DMS 273 (cell line): ENCODE results near the gene BTN3A1.
"Not testable (repeated sequence)": the region's sequence is repeated elsewhere in the genome, so short reads cannot be mapped to it uniquely, and the experiment has no call there.

Experiments
- DNase-seq: peaks from one replicate; lab custom pipeline; 2025; ENCODE audit not compliant: unreplicated experiment; lab: John Stamatoyannopoulos, UW

Gene BTN3A1

DNA sequence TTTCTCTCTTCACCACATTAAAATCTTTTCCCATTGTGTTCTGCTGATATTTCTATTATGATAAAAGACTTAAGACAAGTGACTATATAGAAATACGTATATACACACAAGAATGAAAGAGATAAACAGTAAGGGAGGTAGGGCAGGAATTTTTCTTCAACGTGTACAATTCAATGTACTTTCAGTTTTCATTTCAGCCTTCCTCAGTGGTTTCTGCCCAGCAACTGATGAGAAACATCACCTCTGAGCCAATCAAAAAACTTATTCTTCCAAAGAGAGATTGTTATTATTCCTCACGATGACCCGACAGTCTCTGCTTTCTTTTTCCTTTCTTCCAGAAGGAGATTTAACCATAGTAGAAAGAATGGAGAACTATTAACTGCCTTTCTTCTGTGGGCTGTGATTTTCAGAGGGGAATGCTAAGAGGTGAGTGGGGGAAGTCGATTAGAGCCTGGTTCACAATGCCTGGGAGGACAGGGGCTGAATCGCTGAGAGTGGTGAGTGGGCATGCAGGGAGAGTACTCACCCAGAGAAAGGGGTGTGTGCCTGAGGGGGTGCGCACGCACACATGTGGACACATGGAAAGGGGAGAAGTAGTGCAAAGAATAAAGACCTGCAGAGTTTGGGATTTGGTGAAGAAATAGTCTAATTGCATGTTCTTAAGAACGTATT is at the start of gene BTN3A1:
Gene BTN3A1 (plus strand): TSS at position 289 of the 672 bp plus-strand sequence. CDS start 3,289 bp downstream, outside the sequence.
- DNase-seq, result peak; percentile 85

DNA sequence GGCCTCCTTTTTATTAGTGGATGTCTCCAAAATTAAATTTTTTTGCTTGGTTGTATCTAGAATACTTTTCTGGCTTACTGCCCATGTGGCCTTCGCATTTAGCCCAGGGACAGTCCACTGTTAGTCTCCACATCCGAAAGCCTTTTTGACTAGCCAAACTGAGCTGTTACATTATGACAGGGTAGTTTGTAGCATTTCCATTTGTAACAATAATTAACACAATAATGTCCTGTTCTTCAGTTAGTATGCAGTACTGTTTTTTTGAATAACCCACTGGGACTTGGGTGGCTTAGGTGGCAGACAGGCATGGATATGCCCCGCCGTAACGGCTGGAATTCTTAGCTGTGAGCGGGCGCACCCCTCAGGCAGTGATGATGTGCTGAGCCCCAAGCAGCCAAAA is 49.8 kb upstream of the BTN3A1 start:
- DNase-seq, result no peak

DNA sequence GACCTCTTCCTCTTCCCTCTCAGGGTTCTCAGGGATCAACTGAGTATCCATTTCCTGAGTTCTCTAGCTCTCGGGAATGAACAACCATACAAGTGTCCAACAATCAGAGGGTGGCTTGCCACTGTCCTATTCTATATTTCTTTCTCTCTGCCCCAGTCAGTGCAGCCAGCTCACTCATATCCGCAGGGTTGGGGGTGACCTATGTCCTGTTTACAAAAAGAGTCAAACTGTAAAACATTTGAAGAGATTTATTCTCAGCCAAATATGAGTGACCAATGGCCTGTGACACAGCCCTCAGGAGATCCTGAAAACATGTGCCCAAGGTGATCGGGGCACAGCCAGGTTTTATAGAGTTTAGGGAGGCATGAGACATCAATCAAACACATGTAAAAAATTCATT is 47.9 kb upstream of the BTN3A1 start:
- DNase-seq, result no peak

DNA sequence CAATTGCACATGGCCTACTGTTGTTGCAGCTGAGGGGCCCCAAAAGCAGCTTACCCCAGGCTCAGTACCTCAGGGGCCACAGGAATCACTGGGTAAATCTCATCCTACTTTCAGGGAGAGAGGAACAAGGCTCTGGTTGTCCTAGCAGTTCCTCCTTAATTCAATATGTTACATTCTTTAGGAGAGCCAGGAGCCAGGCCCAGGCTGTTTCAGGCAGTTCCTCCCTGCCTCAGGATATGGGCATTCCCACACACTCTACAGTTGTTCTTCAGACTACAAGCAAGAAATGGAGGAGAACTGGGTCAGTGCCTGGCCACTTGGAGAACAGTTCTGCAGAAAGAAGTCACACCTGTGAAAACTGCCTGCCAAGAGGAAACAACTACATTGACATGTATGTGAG is 46.7 kb upstream of the BTN3A1 start:
- DNase-seq, result no peak

DNA sequence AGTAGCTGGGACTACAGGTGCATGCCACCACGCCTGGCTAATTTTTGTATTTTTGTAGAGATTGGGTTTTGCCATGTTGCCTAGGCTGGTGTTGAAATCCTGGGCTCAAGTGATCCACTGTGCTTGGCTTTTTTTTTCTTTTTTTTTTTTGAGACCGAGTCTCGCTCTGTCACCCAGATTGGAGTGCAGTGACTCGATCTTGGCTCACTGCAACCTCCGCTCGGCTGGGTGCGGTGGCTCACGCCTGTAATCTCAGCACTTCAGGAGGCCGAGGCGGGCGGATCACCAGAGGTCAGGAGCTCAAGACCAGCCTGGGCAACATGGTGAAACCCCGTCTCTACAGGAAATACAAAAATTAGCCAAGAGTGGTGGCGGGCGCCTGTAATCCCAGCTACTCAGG is 44.5 kb upstream of the BTN3A1 start:
- not testable (repeated sequence) for DNase-seq

DNA sequence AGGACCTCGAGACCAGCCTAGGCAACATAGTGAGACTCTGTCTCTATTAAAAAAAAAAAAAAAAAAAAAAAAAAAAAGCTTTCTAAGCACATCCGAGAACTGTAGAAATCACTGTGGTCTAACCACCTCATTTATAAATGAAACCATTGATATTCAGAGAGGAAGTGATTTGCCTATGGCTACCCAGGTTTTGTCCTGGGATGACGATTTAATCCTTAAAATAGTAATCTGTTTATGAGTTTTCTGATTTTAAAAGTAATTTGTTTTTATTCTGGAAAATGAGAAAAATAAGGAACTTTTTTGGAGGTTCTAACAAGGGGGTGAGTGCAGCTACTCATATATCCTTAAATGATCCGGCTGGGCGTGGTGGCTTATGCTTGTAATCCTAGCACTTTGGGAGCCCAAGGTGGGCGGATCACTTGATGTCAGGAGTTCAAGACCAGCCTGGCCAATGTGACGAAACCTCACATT is 43.5 kb upstream of the BTN3A1 start:
- DNase-seq, result no peak

DNA sequence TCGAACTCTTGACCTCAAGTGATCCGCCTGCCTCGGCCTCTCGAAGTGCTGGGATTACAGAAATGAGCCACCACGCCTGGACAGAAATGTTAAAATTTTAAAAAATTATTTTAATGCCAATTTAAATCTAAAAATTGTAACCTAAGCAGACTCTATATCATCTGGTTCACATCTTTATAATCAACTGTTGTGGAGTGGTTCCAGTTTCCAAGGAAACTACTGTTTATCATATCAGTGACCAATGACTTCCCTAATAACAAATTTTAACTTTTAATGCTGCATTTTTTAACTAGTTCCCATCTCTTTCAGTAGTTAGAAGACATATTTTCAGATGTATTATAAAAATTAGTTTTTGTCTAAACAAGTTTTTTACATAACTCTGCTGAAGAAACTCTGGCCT is 42.3 kb upstream of the BTN3A1 start:
- DNase-seq, result no peak

DNA sequence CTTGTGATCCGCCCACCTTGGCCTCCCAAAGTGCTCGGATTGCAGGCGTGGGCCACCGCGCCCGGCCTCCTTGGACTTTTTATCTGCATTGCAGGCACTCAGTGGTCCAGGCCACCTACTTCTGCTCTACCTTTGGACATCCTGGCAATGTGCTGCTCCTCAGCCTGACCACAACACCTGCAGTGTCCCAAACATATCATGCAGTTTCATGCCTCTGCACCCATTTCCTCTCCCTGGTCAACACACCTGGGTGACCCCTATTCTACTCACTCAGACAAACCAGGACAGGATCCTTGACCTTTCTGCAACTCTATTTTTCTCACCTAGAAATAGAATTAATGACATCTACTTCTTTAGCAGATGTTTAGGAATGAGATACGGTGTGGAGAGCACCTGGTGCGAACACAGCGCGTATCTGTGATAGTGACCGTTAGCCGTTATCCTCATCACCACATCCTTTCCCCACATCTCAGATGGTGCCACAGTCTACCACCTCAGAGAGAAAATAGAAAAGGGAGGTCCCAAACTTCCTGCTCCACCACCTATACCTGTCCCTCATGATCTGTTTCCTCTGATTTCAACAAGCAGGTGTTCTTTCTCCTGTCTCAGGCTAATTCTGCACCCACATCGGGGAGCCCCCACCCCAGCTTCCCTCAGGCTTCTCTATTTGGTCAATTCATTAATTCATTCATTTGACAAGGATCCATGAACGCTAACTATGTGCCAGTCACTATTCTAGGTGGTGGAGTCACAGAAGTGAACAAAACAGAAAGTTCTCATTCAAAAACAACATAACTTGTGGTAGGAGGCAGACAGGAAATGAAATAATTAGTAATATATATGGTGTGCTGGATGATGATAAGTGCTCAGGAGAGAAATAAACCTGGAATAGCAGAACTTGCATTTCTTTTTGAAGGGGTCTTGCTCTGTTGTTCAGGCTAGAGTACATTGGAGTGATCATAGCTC is 41.3 kb upstream of the BTN3A1 start:
- no peak for DNase-seq

DNA sequence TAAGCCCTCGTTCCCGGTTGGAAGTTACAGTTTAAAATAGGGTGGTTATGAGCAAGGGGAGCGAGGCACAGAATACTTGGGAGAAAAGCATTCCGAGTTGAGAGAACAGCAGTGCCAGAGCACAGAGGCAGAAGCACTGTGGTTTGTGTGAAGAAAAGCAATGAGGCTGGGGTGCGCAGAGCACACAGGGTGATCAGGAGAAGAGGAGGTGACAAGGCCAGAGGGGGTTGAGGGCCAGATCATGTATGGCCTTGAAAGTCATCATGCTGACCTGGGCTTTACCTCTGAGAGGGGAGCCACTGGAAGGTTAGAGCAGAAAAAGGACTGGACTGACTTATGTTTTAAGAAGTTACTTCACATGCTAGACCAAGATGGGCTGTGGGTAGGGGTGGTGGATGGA is 40.5 kb upstream of the BTN3A1 start:
- no peak for DNase-seq

DNA sequence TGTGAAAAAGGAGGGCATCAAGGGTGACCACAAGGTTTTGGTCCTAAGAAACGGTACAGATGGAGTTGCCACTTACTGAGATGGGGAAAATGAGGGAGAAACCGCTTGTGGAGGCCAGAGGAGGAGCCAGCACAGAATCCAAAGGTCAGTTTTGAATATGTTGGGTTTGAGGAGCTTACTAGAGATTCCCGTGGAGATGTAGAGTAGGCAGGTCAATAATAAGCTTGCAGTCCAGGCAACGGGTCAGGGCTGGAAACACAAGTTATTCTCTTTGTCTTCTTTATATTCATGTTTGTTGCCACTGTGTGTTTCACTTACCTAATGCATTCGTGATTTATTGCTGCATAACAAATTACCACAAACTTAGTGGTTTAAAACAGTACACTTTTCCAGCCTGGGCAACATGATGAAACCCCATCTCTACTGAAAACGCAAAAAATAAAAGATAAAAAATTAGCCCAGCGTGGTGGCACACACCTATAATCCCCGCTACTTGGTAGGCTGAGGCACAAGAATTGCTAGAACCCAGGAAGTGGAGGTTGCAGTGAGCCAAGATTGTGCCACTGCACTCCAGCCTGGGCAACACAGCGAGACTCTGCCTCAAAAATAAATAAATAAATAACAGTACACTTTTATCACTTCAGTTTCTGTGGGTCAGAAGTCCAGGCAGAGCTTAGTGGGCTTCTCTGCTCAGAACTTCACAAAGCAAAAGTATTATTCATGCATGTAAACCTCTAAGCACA is 39.8 kb upstream of the BTN3A1 start:
- DNase-seq, result no peak

DNA sequence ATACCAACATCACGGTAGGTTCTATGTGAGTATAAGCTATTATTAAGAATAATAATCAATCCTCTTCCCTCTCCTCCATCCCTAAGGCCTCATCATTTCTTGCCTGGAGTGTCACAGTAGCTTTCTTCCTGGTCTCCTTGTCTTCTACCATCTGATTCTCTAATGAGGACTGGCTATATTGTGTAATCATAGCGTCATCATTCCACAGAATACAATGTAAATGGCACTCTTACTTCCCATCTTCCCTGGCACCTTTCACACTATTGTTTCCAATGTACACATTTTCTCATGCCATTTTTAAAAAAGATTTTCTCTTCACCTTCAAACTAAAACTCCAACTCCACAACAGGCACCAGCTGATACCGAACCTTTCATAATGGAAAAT is 39.2 kb upstream of the BTN3A1 start:
- DNase-seq, result no peak

DNA sequence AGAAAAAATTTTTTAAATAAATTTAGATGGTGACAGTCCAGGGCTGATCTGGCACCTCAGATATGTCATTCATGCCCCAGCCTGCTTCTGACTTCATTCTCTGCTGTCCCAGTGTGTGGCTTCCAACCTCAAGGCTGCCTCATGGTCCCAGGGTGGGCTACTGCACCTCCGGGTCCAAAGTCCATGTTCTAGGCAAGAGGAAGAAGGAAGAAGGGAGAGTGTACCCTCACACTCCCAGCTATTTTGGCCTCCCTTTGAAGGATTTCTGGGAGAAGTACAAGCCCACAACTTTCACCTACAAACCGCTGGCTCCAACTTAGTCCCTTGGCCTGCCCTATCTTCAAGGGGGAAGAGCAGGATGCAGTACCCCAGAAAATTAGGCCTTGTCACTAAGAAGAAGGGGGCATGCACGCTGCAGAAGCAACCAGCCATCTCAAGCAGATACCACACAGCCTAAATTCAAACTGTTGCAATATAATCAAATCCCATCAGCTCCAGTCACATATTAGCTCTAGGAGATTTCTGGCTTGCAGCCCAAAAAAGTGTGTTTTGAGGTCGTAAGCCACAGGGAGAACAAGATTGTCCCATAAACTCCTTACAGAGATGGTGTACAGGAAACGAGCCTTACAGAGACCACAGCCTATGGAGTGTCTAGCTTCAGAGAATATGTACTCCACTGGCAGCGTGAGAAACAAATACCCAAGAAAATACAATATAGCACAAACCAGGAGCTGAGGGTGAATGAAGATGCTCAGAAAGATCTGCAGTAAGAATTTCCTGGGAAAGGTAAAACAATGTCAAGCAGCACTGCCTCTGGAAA is 38.0 kb upstream of the BTN3A1 start:
- peak; percentile 45 for DNase-seq

DNA sequence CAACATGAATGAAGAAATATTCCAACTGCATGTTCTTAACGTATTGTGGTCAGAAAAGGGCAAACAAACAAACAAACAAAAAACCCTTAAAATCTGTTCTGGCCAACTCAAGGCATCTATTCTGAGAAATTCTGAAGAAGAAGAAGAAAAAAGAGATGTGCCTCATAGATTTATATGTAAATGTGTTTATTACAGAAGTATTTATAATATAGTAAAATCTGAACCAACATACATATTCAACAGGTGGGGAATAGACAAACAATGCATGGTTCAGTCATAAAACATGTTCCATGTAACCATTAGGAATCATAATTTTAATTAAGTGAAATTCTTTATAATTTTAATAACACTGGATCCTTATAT is 36.5 kb upstream of the BTN3A1 start:
- DNase-seq, result no peak

DNA sequence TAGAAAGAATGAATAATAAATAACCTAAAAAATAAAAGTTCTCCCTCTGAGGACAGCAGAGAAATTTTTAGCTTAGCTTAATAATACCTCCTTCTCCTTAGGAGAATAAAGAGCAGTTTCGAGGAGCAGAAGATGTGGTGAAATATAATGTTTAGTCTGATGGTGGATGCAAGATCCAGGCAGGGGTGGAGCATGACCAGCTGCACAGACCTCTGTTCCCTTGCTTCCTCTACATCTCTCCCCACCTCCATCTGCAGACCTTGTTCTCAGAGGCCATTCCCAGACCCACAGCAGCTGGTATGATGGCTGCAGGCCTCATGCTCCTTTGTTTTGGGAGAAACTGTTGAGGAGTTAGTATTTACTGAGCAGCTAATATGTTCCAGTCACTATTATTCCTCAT is 35.6 kb upstream of the BTN3A1 start:
- peak; percentile 93 for DNase-seq

DNA sequence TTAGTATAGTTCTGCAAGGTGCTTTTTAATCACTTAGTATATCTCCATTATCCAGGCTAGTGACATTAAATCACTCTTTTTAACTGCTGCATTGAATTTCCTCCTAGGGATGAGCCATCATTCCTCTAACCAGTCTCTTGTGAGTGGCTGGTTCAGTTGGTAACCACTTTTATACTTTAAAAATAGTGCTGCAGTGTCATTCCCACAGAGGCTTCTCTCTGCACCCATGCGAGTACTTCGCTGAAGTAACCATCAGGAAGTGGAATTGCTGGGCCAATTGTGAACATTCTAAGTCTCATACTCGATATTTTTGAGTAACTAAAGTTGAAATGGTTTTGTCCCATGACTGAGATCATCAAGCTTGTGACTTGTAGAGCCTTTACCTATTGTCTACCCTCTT is 35.0 kb upstream of the BTN3A1 start:
- DNase-seq, result no peak

DNA sequence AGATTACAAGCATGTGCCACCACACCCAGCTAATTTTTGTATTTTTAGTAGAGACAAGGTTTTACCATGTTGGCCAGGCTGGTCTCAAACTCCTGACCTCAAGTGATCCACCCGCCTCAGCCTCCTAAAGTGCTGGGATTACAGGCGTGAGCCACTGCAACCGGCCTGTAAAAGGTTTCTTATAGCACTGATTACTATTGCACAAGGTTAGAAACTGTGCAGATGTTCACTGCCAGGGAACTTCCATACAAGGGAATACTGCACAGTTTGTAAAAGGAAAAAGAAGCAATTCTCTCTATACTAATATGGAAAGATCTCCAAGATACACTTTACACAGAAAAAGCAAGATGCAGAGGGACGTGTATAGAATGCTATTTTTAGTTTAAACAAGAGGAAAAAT is 30.3 kb upstream of the BTN3A1 start:
- DNase-seq, result not testable (repeated sequence)

DNA sequence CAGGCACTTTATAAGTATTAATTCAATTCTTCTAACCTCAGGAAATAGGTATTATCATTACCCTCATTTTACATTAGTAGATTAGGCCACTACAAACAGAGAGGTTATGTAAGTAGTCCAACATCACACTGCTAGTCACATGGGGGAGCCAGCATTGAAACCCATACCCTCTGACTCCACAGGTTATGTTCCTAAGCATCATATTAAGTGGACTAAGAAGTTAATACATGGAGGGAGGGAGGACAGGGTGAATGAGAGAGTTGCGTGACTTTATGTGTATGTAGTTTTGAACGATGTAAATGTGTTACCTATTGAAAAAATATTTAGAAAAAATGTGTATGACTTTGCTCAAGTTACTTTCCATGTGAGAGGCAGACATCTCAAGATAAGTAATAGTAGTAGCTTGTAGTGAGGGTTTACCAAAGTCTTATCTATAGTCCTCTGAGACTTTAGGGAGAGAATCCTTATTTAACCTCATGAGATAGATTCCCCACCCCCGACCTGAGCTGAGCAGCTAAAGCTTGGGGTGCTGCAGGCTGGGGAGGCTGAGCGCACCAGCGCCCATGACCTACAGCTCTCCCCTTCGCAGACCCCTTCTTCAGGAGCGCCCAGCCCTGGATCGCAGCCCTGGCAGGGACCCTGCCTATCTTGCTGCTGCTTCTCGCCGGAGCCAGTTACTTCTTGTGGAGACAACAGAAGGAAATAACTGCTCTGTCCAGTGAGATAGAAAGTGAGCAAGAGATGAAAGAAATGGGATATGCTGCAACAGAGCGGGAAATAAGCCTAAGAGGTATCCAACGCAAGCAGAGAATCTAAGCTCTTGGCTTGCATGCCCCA is 29.5 kb upstream of the BTN3A1 start:
- no peak for DNase-seq

DNA sequence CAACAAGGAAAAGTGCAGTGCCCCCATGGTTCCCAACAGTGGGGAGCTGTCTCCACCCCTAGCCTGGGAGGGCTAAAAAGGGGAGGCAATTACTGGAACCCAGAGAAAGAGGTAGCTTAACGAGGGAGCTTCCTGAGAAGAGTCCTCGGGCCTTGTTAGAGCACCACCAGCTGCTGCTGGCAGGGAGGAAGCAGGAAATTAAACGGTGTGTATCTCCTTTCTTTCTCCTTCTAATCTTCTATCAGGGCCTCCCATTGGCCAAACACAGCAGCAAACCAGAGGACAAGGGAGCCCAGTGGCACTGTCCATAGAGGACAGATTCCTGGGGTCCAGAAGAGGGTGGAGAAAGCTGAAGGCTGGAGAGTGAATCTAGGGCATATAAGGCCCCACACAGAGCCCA is 26.8 kb upstream of the BTN3A1 start:
- no peak for DNase-seq

DNA sequence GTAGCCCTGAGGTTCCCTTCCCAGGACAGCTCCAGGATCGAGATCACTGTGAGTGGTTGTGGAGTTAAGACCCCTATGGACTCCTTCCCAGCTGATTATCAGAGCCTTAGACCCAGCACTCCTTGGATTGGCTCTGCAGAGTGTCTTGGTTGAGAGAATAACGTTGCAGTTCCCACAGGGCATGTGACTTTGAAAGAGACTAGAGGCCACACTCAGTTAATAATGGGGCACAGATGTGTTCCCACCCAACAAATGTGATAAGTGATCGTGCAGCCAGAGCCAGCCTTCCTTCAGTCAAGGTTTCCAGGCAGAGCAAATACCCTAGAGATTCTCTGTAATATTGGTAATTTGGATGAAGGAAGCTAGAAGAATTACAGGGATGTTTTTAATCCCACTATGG is 24.4 kb upstream of the BTN3A1 start:
- no peak for DNase-seq

DNA sequence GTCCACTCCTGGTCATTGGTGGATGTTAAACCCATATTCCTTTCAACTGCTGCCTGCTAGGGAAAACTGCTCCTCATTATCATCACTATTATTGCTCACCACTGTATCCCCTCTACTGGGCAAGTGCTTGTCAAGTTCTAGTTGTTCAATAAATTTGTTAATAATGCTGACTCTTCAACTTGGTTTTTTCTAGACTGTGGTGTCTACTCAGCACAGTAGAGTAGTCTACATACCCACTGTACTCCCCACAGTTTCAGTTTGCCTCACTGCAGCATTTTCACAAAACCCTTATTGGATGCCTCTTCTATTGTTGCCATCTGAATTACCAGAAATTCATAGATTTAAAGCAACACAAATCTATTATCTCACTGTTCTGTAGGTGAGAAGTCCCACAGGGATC is 23.9 kb upstream of the BTN3A1 start:
- not testable (repeated sequence) for DNase-seq
